ENCODE measurements around the gene WNT9A.
A peak's percentile ranks its signal among the peaks of the same experiment; 100 is the strongest.

WNT9A gene

DNA sequence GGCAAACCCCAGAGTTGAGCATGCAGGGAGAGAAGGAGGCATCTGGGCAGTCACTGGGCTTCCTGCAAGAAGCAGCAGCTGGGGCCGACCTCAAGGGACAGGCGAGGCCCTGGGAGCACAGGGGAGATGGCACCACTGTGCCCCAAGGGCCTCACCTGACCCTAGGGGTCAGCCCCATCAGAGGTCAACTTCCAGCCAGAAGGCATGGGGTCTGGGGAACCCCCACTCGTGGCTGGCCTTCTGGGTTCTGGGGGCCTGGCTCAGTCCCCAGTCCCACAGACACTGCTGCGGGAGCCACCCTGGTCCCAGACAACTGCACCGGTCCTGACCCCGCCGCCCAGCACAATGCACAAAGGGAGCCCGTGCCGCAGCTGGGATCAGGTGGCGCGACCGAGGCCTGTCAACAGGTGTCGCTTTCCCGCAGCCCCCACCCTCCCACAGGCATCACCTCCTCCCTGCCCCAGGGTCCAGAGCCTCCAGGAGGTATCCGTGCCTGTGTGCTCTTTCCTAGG, 6.2 kb downstream of the WNT9A start:
- DNase-seq (ENCODE audit: low spot score), result no peak

DNA sequence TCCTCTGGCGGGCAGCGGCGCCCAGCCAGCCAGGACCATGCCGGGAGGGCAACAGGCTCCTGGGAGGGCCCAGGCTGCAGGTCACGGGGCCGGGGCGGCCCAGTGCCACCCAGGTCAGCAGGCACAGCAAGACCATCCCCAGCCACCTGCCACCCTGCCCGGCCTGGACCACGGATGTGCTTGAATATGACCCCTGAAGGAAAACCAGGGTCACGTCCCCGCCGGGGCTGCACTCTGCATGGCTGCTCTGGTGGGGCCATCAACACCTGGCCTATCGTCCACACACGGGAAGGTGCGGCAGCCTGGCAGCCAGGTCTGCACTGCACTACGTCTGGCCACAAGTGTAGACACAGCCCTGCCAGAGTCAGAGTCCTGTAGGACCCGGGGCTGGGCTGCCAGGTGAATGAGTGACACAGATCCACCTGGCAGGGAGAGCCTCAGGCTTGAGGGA, 6.9 kb downstream of the WNT9A start:
- DNase-seq (ENCODE audit: low spot score), result no peak

DNA sequence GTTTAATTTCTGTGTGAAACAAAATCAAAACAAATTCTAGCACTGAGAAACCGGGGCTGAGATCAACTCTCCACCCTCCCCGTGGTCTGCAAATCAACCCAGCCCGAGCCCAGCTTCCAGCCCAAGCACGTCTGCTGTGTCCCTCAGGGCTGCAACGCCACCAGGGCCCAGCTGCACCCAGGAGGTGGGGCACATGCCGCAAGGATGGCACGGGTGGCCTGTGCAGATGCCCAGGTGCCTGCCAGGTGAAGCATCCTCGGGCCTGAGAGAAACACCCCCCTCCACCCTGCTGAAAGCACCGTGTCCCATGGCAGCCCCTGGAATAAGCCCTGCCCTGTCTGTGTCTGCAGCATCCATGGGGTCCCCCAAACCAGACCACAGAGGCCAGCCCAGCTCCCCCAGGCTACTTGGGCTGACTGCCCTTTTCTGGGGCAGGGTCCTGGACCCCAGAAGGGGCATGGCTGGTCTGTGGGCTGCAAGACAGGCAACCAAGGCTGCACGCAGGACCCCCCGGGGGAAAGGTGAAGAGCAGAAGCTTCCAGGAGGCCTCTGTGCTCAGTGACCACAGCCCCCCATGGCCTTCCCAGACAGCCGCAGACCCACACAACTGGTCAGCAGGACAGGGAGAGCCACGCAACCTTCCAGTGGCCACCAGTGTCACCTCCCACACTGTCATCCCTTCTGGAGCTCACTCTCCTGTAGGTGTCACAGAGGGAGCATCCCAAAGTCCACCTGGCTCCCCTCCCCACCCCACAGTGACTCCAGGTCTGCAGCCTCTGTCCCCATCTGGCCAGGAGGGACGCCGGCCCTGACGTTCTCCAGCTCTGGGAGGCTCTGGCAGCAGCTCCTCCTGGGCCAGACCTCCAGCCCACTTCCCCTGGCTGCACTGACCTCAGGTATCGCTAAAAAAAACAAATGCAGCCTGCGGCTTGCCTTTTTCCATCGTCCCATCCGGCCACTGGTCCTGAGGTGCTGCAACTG, 7.7 kb downstream of the WNT9A start:
- DNase-seq (ENCODE audit: low spot score), result no peak

- no peak for DNase-seq (ENCODE audit: low spot score)
Measured at GRCh38 chr1:227938911-227939790, 8.6 kb downstream of the WNT9A start.

DNA sequence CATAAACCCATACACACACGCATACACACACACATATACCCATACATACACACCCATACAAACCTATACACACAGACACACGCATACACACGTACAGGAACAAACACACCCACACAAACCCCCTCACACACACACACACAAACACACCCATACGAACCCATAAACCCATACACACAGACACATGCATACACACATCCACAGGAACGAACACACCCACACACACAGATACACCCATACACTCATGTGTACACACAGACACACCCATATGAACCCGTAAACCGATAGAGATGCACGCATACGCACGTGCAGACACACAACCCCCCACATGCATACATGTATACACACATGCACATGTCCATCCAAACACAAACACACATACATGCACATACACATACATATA, 9.5 kb downstream of the WNT9A start:
- no peak for DNase-seq (ENCODE audit: low spot score)

DNA sequence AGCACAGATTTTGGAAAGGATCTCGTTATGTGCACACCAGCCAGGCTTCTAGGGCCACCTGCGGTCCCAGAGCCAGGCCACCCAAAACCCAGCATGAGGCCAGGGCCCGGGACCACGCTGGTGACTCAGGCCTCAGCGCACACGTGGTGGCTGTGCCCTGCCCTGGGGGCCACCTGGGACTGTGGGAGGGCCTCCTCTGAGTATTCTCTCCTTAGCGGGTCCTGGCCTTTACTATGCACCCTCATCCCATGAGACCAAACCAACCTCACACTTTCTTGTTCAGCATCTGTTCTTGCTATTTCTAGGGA, 9.9 kb downstream of the WNT9A start:
- DNase-seq (ENCODE audit: low spot score), result no peak

DNA sequence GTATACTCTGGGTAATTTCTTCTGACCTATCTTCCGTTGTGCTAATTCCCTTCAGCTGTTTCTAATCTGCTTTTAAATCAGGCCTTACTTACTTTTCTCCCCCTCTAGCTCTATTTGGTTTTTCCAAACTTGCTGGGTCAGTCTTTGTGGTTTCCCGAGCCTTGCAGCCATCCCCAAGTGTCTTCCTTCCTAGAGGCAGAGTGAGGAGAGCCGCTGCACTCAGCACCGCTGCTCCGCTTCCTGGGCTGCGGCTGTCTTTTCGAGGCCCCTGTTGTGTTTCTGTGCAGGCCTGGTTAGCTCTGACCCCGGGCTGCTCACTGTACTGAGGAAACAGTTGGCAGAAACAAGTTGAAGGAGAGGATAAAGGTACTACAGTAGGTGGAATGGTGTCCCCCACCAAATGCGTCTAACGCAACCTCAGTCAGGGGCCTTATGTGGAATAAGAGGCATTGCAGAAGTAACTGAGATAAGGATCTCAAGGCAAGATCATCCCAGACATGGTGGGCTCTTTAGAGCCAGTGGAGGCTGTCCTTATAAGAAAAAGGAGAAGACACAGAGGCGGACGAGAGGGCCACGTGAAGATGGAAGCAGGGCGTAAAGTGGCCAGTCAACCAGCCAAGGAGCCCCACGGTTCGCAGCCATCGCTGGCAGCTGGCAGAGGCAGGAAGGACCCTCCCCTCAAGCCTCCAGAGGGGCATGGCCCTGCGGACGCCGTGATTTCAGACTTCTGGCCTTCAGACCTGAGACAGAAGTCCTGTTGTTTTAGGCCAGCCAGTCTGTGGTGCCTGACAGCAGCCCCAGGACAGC, 10.5 kb downstream of the WNT9A start:
- DNase-seq (ENCODE audit: low spot score), result no peak

DNA sequence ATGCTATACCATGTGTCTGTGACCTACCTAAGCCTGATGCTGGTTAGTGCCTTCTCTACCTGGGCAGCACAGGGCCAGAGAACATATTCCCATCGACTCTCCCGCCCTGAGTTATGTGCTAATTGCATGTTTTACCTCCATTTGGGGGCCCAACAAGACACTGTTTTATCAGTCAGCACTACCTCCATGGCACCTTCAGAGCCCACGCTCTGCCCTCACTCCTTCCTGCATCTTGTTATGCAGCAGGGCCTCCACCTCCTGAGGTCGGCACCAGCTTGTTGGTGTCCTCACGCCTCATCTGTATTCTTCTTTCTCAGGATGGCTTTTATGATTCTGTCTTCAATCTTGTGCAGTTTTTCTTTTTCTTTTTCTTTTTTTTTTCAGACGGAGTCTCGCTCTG, 11.9 kb downstream of the WNT9A start:
- no peak for DNase-seq (ENCODE audit: low spot score)

- DNase-seq (ENCODE audit: low spot score), result peak; percentile 52
Measured at GRCh38 chr1:227934476-227935313, 13.0 kb downstream of the WNT9A start.

DNA sequence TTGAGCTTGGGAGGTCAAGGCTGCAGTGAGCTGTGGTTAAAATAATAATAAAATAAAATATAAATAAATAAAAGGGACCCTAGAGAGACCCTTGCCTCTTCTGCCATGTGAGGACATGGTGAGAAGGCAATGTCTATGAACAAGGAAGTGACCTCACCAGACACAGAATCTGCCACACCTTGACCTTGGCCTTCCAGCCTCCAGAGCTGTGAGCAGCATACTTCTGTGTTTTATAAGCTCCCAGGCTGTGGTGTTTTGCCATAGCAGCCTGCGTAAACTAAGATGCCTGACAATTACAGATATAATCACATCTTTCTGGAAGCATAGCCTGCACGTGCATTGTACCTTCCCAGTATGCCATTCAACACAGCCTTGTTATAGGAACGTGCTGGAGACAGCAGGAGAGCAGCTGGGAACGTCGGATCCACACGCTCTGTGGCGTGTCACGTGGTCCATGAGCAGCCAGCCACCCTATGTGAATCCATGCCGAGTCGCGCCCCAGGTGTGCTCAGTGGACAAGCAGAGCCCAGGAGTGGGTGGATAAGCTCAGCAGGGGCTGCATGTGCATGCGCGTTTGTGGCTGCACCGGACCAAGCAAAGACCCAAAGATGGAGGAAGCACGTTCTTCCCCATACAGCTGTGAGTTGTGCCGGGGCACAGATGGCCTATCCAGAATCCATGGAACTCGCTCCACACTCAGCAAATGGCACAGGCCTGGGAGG, 17.8 kb downstream of the WNT9A start:
- no peak for DNase-seq (ENCODE audit: low spot score)

DNA sequence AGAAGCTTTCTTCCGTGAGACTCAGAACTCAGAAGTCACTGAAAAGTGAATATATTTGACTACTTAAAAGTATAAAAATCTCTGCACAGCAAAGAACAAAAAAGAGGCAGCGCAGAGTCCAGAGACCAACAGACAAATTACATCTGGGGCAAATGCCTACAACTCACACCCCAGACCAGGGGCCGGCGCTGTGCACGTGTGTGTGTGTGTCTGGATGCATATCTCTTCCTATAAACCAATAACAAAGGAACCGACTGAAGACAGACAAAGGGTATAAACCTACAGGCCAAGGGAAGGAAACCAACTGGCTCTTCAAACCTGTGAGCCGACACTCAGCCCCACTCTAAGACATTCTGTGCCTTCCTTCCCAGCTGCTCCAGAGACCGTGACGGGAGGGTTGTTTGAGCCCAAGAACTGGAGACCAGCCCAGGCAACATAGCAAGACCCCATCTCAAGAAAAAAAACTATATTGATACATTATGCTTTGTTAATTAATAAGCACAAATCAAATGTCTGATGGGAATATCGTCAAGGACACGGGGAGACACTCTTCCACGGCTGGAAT, 18.8 kb downstream of the WNT9A start:
- DNase-seq (ENCODE audit: low spot score), result no peak

DNA sequence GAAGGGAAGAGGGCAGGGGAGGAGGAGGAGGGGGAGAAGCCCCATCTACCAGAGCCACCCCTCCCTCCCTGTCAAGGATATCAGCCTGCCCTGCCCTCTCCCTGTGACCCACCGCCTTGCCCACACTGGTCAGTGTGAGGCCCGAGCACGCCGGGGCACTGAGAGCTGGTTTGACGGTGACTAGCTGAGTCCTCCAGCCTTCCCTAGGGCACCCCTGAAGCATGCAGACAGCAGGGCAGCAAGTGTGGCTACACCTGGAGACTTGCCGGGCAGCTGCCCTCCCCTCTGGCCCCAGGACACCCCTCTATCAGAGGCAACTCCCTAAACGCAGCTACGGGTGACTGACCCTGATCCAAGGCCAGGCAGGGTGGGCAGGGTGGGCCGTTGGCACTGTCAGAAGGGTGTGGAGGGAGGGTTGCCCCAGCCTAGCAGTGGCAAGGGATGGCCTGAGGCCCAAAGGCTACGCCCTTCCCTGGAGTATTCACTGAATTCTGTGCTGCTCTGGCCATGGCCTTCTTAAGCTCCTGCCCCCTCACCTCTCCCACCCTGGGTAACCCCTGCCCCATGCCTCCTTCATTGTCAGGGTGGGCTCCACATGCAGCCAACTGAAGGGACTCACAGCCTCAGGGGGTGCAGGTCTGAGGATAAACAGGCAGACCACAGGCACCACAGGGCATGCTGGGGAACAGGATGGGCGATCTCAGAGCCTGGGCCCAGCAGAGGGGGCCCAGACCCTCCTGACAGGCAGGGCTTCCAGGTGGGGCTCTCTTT, 19.6 kb downstream of the WNT9A start:
- no peak for DNase-seq (ENCODE audit: low spot score)

DNA sequence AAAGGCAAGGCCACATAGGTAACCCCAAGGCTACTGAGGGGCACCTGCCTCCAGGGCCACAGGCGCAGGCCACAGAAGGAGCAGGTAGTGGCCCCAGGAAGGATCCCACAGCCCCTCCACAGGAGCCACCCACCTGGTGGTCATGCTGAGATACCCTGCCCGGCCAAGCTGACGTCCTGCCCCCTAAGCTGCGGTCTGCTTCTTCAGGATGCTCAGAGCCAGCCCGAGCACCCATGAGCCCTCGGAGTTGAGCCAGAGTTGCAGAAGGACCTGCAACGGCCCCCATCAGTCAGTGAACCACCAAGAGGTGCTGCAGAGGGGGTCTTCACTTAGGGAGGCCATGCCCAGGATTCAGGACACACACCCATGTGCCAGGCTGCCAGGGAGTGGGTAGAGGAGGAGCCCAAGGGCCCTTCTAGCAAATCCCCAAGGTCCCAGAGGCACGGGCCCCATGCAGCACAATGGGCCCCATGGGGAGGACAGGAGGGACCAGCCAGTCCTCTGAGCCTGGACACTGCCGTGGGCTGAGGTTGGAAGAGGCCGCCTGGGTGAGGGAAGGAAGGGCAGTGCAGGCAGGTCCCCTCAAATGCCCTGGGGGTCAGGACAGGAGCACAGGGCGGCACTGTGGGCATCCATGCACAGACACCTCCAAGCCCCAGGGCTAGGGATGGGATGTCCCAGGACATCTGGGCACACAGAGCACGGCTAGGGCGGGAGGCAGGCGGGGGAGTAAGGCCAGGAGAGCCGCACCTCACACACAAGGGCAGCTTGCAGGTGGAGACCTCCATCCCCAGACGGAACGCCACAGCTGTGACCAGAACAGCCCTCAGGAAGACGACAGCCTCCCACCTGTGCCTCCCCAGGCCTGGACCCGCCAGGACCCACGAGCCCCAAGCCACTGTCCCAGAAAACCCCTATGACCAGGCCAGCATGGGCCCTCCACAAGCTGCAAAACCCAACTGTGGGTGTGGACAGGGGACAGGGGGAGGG, 20.5 kb downstream of the WNT9A start:
- no peak for DNase-seq (ENCODE audit: low spot score)

- no peak for DNase-seq (ENCODE audit: low spot score)
Measured at GRCh38 chr1:227926216-227926791, 21.4 kb downstream of the WNT9A start.

GRCh38 chr1:227925582-227926198, 22.0 kb downstream of the WNT9A start:
- no peak for DNase-seq (ENCODE audit: low spot score)

GRCh38 chr1:227924833-227925574, 22.7 kb downstream of the WNT9A start:
- no peak for DNase-seq (ENCODE audit: low spot score)

All from activated CD4-positive, alpha-beta T cell treated with anti-CD3 and anti-CD28 coated beads, Interleukin-2, Interleukin-4, amounts not matched to agents 100 ng/mL and 50 ng/mL, durations not matched to agents 16 hours and 8 hours (primary cell).